ENCODE measurements around the gene STIM1.
"Not testable (repeated sequence)": the region's sequence is repeated elsewhere in the genome, so short reads cannot be mapped to it uniquely, and the experiment has no call there.

Gene STIM1

DNA sequence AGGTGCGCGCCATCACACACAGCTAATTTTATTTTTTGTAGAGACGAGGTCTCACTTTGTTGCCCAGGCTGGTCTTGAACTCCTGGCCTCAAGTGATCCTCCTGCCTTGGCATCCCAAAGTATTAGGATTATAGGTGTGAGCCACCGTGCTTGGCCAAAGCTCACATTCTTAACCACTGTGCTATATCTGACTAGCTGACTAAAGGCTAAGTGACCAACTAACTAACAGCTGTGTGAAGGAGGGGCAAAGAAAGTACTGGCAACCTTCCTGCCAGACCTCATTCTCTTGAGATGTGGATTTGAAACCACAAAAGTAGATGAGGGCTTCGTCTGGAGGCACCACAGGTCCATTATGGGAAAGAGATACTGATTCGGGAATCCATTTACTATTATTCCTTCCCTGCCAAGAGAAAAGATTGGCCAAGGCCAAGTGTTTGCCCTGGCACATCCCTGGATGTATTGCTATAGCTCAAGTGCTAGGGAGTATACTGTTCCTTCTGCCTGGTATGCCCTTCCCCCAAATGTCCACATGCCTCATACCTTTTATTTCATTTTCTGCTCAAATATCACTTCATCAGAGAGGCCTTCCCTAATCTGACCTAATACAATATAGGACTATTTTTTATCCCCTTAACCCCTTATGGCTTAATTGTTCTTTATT is 186.4 kb downstream of the STIM1 start:
- no peak overlapping the region for H3K27ac ChIP-seq (ENCODE audit: low read depth, low read length)
- peaks cover 0 to 3% (median 0%) of the 10 kb centered on the region in 5 donors for H3K9me3 ChIP-seq (ENCODE audit: control insufficient read depth in 5 of 5, low read length in 5 of 5)
- no peak overlapping the region for H3K4me3 ChIP-seq (ENCODE audit: low read depth in 1 of 5, low read length in 5 of 5)
- H3K27me3 ChIP-seq (ENCODE audit: control insufficient read depth in 5 of 5, insufficient read depth in 4 of 5, low read length in 5 of 5), result no peaks in the 10 kb centered on the region
- H3K9ac ChIP-seq (ENCODE audit: low read length in 5 of 5), result no peak overlapping the region
- H3K4me1 ChIP-seq (ENCODE audit: control insufficient read depth in 5 of 5, insufficient read depth in 5 of 5, low read length in 5 of 5), result peaks cover 6 to 17% (median 13%) of the 10 kb centered on the region in 5 donors
- H3K36me3 ChIP-seq (ENCODE audit: control insufficient read depth in 5 of 5, insufficient read depth in 5 of 5, low read length in 5 of 5), result no peaks in the 10 kb centered on the region

DNA sequence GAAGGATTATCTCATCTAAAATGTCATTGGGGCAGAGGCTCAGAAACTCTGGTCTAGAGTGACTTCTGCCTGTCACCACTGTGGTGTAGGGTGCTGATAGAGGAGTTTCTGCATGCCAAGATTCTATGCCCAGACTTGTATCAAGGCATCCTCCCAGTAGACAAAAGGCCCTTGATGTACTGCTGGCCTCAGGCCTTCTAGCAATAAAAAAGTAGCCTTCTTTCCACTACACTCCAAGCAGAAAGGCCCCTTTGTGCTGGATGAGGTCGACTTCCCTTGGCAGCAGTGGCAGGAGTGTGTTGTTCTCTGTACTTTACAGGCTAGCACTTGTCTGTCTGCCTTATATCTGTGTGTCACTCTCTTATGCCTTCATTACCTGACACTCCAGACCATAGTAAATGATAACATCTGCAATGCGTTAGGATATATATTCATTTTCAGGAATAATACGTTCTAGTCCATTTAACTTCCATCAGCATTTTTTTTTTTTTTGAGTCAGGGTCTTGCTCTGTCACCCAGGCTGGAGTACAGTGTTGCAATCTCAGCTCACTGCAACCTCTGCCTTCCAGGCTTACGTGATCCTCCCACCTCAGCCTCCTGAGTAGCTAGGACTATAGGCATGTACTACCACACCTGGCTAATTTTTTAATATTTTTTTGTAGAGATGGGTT is 189.6 kb downstream of the STIM1 start:
- H3K9me3 ChIP-seq (ENCODE audit: control insufficient read depth in 5 of 5, low read length in 5 of 5), result no peaks in the 10 kb centered on the region
- no peak overlapping the region for H3K9ac ChIP-seq (ENCODE audit: low read length in 5 of 5)
- H3K27ac ChIP-seq (ENCODE audit: low read depth, low read length), result no peak overlapping the region
- no peaks in the 10 kb centered on the region for H3K27me3 ChIP-seq (ENCODE audit: control insufficient read depth in 5 of 5, insufficient read depth in 4 of 5, low read length in 5 of 5)
- H3K4me3 ChIP-seq (ENCODE audit: low read depth in 1 of 5, low read length in 5 of 5), result no peak overlapping the region
- H3K4me1 ChIP-seq (ENCODE audit: control insufficient read depth in 5 of 5, insufficient read depth in 5 of 5, low read length in 5 of 5), result peaks cover 6 to 17% (median 13%) of the 10 kb centered on the region in 5 donors
- H3K36me3 ChIP-seq (ENCODE audit: control insufficient read depth in 5 of 5, insufficient read depth in 5 of 5, low read length in 5 of 5), result no peaks in the 10 kb centered on the region

DNA sequence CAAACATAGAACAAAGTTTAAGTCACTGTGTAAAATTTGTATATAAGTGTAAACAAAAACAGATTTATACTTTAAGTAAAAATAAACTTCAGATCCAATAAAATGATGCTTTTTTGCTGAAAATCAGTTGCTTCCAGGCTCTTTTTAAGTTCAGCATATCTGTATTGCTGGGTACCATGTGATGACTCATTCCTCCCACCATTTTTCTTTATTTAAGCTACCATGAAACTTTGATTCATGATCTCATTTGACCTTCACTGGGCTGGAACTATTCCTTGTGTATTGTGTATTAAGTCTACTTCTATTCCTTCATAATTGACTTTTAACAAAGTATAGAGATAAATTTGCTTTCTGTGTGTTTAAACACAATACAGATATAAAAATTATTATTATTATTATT is 192.9 kb downstream of the STIM1 start:
- no peak overlapping the region for H3K27ac ChIP-seq (ENCODE audit: low read depth, low read length)
- H3K4me1 ChIP-seq (ENCODE audit: control insufficient read depth in 5 of 5, insufficient read depth in 5 of 5, low read length in 5 of 5), result peaks cover 6 to 17% (median 13%) of the 10 kb centered on the region in 5 donors

DNA sequence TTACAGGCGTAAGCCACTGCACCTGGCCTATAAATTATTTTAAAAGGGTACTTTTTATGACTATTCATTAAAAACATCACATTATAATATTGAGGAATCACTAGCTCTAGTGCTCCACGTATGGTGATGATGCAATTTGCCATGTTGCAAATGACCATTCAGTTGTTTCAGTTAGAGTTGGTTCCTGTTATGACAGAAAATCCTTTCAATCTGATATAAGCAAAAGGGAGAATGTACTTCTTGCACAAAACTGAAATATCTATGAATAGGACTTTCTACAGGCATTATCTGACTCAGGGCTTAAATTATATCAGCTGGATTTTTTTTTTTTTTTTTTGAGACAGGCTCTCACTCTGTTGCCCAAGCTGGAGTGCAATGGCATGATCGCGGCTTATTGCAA is 193.5 kb downstream of the STIM1 start:
- no peaks in the 10 kb centered on the region for H3K27me3 ChIP-seq (ENCODE audit: control insufficient read depth in 5 of 5, insufficient read depth in 4 of 5, low read length in 5 of 5)
- H3K27ac ChIP-seq (ENCODE audit: low read depth, low read length), result no peak overlapping the region
- no peak overlapping the region for H3K4me3 ChIP-seq (ENCODE audit: low read depth in 1 of 5, low read length in 5 of 5)
- peaks cover 6 to 15% (median 13%) of the 10 kb centered on the region in 5 donors for H3K4me1 ChIP-seq (ENCODE audit: control insufficient read depth in 5 of 5, insufficient read depth in 5 of 5, low read length in 5 of 5)
- H3K36me3 ChIP-seq (ENCODE audit: control insufficient read depth in 5 of 5, insufficient read depth in 5 of 5, low read length in 5 of 5), result no peaks in the 10 kb centered on the region
- no peak overlapping the region for H3K9ac ChIP-seq (ENCODE audit: low read length in 5 of 5)
- no peaks in the 10 kb centered on the region for H3K9me3 ChIP-seq (ENCODE audit: control insufficient read depth in 5 of 5, low read length in 5 of 5)

More for the DNA sequence above, 192.9 kb downstream of the STIM1 start:
- Histone ChIP-seq H3K9me3 (ENCODE audit: control insufficient read depth in 5 of 5, low read length in 5 of 5) (no peaks in the 10 kb centered on the region), H3K27me3 (ENCODE audit: control insufficient read depth in 5 of 5, insufficient read depth in 4 of 5, low read length in 5 of 5) (no peaks in the 10 kb centered on the region), H3K9ac (ENCODE audit: low read length in 5 of 5) (no peak overlapping the region), H3K4me3 (ENCODE audit: low read depth in 1 of 5, low read length in 5 of 5) (no peak overlapping the region), H3K36me3 (ENCODE audit: control insufficient read depth in 5 of 5, insufficient read depth in 5 of 5, low read length in 5 of 5) (no peaks in the 10 kb centered on the region)

DNA sequence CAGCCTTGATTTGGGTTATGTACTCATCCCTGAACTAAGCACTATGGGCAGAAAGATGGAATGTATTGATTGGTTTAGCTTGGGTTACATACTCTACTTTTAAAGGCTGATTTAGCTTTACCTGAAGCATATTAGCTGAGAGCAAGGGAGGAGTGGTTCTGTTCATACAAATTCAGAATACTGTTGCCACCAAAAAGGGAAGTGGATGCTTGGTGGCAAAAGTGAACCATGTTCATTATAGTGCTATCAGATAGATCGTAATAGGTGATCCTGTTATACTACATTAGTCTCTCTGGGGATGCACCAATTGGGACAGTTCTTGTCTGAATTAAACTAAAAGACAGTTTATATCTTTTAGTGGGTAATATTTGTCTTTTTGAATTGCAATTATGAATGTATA is 194.7 kb downstream of the STIM1 start:
- peaks cover 0 to 4% (median 2%) of the 10 kb centered on the region in 5 donors for H3K4me1 ChIP-seq (ENCODE audit: control insufficient read depth in 5 of 5, insufficient read depth in 5 of 5, low read length in 5 of 5)
- no peak overlapping the region for H3K27ac ChIP-seq (ENCODE audit: low read depth, low read length)
- no peaks in the 10 kb centered on the region for H3K9me3 ChIP-seq (ENCODE audit: control insufficient read depth in 5 of 5, low read length in 5 of 5)
- no peak overlapping the region for H3K9ac ChIP-seq (ENCODE audit: low read length in 5 of 5)
- no peaks in the 10 kb centered on the region for H3K36me3 ChIP-seq (ENCODE audit: control insufficient read depth in 5 of 5, insufficient read depth in 5 of 5, low read length in 5 of 5)
- H3K4me3 ChIP-seq (ENCODE audit: low read depth in 1 of 5, low read length in 5 of 5), result no peak overlapping the region
- H3K27me3 ChIP-seq (ENCODE audit: control insufficient read depth in 5 of 5, insufficient read depth in 4 of 5, low read length in 5 of 5), result no peaks in the 10 kb centered on the region

DNA sequence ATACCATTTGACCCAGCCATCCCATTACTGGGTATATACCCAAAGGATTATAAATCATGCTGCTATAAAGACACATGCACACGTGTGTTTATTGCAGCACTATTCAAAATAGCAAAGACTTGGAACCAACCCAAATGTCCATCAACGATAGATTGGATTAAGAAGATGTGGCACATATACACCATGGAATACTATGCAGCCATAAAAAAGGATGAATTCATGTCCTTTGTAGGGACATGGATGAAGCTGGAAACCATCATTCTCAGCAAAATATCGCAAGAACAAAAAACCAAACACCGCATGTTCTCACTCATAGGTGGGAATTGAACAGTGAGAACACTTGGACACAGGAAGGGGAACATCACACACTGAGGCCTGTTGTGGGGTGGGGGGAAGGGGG is 197.7 kb downstream of the STIM1 start:
- peaks cover 5 to 16% (median 8%) of the 10 kb centered on the region in 5 donors for H3K36me3 ChIP-seq (ENCODE audit: control insufficient read depth in 5 of 5, insufficient read depth in 5 of 5, low read length in 5 of 5)
- not testable (repeated sequence) for H3K4me3 ChIP-seq (ENCODE audit: low read depth in 1 of 5, low read length in 5 of 5); H3K4me1 ChIP-seq (ENCODE audit: control insufficient read depth in 5 of 5, insufficient read depth in 5 of 5, low read length in 5 of 5); H3K27me3 ChIP-seq (ENCODE audit: control insufficient read depth in 5 of 5, insufficient read depth in 4 of 5, low read length in 5 of 5); H3K9ac ChIP-seq (ENCODE audit: low read length in 5 of 5); H3K27ac ChIP-seq (ENCODE audit: low read depth, low read length); H3K9me3 ChIP-seq (ENCODE audit: control insufficient read depth in 5 of 5, low read length in 5 of 5)

DNA sequence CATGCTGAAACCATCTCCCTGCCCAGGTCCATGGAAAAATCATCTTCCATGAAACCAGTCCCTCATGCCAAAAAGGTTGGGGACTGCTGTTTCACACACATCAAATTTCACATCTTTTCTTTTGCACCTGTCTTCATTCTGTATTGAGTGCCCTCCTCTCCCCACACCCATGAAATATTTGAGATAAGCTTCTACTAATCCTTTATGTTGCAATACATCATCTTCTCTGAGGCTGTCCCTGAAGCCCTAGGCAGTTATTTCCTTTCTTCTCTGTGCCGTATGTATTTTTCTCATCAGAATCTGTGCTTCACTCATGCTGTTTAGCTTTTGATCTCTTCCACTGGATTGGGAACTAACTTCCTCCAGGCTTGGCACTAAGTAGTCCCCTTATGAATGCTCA is 199.2 kb downstream of the STIM1 start:
- Histone ChIP-seq H3K9me3 (ENCODE audit: control insufficient read depth in 5 of 5, low read length in 5 of 5) (no peaks in the 10 kb centered on the region), H3K36me3 (ENCODE audit: control insufficient read depth in 5 of 5, insufficient read depth in 5 of 5, low read length in 5 of 5) (peaks cover 9 to 23% (median 15%) of the 10 kb centered on the region in 5 donors), H3K9ac (ENCODE audit: low read length in 5 of 5) (no peak overlapping the region), H3K27ac (ENCODE audit: low read depth, low read length) (no peak overlapping the region), H3K4me1 (ENCODE audit: control insufficient read depth in 5 of 5, insufficient read depth in 5 of 5, low read length in 5 of 5) (peaks cover 0 to 12% (median 2%) of the 10 kb centered on the region in 5 donors), H3K27me3 (ENCODE audit: control insufficient read depth in 5 of 5, insufficient read depth in 4 of 5, low read length in 5 of 5) (no peaks in the 10 kb centered on the region), H3K4me3 (ENCODE audit: low read depth in 1 of 5, low read length in 5 of 5) (no peak overlapping the region)

DNA sequence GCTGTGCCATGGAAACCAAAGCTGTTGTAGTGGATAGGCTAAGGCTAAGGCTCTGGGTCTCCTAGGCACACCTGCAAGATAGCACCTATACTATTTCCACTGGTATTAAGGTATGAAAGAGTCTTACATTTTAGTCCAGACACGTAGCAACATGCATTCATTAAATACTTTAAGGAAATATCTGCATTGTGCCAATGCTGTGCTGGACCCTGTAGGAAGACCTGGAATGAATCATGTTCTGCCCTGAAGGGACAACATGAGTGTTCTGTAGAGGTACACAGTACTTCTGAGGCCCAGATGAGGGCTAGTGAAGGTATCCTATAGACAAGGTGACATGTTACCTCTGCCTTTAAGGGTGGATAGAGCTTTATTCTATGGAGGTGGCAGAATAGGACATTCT is 204.0 kb downstream of the STIM1 start:
- Histone ChIP-seq H3K4me1 (ENCODE audit: control insufficient read depth in 5 of 5, insufficient read depth in 5 of 5, low read length in 5 of 5) (peaks cover 0 to 12% (median 2%) of the 10 kb centered on the region in 5 donors), H3K27me3 (ENCODE audit: control insufficient read depth in 5 of 5, insufficient read depth in 4 of 5, low read length in 5 of 5) (no peaks in the 10 kb centered on the region), H3K27ac (ENCODE audit: low read depth, low read length) (no peak overlapping the region), H3K36me3 (ENCODE audit: control insufficient read depth in 5 of 5, insufficient read depth in 5 of 5, low read length in 5 of 5) (peaks cover 21 to 40% (median 30%) of the 10 kb centered on the region in 5 donors), H3K4me3 (ENCODE audit: low read depth in 1 of 5, low read length in 5 of 5) (no peak overlapping the region), H3K9ac (ENCODE audit: low read length in 5 of 5) (no peak overlapping the region), H3K9me3 (ENCODE audit: control insufficient read depth in 5 of 5, low read length in 5 of 5) (no peaks in the 10 kb centered on the region)

DNA sequence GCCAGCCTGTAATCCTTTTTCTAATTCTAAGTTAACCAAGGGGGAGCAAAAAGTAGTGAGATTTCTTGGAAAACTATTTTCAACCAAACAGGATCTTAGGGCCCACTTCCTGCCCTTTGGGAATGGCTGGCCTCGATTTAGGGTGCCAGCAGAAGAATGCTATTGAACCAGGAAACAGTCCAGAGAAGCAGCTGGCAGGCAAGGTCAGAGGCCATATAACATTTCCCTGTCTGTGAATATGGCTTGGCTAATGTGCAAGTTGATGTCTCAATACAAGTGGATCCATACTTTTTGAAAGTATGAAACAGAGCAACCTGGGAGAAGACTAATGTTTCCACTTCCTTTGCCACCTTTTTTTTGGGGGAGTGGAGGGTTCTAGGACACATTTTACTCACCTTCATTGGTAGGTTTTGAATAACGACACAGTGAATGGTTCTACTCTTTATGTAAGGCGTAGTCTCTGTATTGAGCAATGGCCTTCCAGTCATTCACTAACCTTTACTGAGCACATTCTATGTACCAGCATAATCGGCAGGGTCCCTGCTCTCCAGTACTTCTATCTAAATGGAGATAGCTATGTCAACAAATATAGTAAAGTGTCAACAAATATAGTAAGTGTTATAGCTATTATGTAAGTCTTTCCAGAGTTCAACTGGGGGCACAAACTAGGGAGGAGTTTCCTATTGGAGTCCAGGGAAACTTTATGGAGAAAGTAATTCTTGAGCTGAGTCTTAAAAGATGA is 204.9 kb downstream of the STIM1 start:
- Histone ChIP-seq H3K36me3 (ENCODE audit: control insufficient read depth in 5 of 5, insufficient read depth in 5 of 5, low read length in 5 of 5) (peaks cover 21 to 38% (median 30%) of the 10 kb centered on the region in 5 donors), H3K4me1 (ENCODE audit: control insufficient read depth in 5 of 5, insufficient read depth in 5 of 5, low read length in 5 of 5) (peaks cover 0 to 17% (median 8%) of the 10 kb centered on the region in 5 donors), H3K9me3 (ENCODE audit: control insufficient read depth in 5 of 5, low read length in 5 of 5) (no peaks in the 10 kb centered on the region), H3K4me3 (ENCODE audit: low read depth in 1 of 5, low read length in 5 of 5) (no peak overlapping the region), H3K9ac (ENCODE audit: low read length in 5 of 5) (no peak overlapping the region), H3K27me3 (ENCODE audit: control insufficient read depth in 5 of 5, insufficient read depth in 4 of 5, low read length in 5 of 5) (no peaks in the 10 kb centered on the region), H3K27ac (ENCODE audit: low read depth, low read length) (no peak overlapping the region)

DNA sequence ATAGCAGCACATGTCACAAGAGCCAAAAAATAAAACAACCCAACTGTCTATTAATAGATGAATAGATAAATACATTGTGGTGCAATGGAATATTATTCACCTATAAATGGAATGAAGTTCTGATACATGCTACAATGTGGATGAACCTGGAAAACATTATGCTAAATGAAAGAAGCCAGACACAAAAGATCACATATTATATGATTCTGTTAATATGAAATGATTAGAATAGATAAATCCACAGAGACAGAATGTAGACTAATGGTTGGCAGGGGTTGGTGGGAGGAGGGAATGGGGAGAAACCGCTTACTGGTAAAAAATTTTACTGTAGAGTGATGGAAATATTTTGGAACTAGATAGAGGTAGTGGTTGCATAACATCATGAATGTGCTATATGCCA is 206.2 kb downstream of the STIM1 start:
- peaks cover 2 to 29% (median 19%) of the 10 kb centered on the region in 5 donors for H3K4me1 ChIP-seq (ENCODE audit: control insufficient read depth in 5 of 5, insufficient read depth in 5 of 5, low read length in 5 of 5)
- no peak overlapping the region for H3K27ac ChIP-seq (ENCODE audit: low read depth, low read length)

More for the DNA sequence above, 206.2 kb downstream of the STIM1 start:
- H3K9ac ChIP-seq (ENCODE audit: low read length in 5 of 5), result no peak overlapping the region
- no peaks in the 10 kb centered on the region for H3K9me3 ChIP-seq (ENCODE audit: control insufficient read depth in 5 of 5, low read length in 5 of 5)
- H3K27me3 ChIP-seq (ENCODE audit: control insufficient read depth in 5 of 5, insufficient read depth in 4 of 5, low read length in 5 of 5), result no peaks in the 10 kb centered on the region
- peaks cover 18 to 29% (median 22%) of the 10 kb centered on the region in 5 donors for H3K36me3 ChIP-seq (ENCODE audit: control insufficient read depth in 5 of 5, insufficient read depth in 5 of 5, low read length in 5 of 5)
- H3K4me3 ChIP-seq (ENCODE audit: low read depth in 1 of 5, low read length in 5 of 5), result no peak overlapping the region
